Stimulated activated naive CD8-positive, alpha-beta T cell treated with anti-CD3 and anti-CD28 coated beads, Interleukin-15, Interleukin-2, amounts not matched to agents 100 U/mL and 50 U/mL, for 24 hours (primary cell): ENCODE results near the gene PLA2G15.
A peak's percentile ranks its signal among the peaks of the same experiment; 100 is the strongest.
"Not testable (repeated sequence)": the region's sequence is repeated elsewhere in the genome, so short reads cannot be mapped to it uniquely, and the experiment has no call there.

Experiments
- ATAC-seq: fragments of 150-1000 bp; cut with Tn5 transposase; one replicate; pipeline ENCODE4 v1.10.0; 2021
- DNase-seq: peaks from one replicate; pipeline ENCODE4 v3.0.0; 2021

The PLA2G15 gene

GRCh38 chr16:68279726-68280558 is 34.8 kb downstream of the PLA2G15 start:
- DNase-seq (no peak), ATAC-seq (no peak)

DNA sequence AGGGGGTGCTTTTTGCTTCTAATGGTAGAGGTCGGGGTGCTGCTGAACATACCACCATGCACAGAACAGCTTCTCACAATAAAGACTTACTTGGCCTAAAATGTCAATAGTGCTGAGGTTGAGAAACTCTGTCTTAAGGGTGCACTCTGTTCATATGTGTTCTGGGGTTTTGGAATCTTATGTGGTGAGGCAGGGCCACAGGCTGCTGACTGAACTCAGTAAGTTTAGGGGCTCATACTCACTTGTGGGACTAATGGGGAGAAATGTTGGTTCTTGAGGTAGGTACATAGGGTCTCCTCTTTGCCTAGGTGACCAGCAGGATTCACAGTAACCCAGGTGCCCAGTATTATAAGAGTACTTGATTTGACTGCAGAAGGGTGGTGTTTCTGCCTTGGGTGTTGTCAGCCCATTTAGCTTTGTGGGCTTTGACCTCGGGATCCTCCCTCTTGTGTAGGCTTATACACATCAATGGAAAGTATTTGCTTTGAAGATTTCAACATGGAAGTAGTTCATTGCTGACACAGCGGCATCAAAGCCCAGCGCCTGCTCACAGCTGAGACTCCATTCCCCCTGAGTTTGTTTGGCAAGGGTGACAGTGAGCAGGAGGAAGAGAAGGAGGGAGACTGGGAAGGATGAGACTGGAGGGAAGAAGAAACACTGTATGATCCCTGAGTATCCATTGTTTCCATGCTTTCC is 36.3 kb downstream of the PLA2G15 start:
- DNase-seq (no peak), ATAC-seq (peak; percentile 67)

DNA sequence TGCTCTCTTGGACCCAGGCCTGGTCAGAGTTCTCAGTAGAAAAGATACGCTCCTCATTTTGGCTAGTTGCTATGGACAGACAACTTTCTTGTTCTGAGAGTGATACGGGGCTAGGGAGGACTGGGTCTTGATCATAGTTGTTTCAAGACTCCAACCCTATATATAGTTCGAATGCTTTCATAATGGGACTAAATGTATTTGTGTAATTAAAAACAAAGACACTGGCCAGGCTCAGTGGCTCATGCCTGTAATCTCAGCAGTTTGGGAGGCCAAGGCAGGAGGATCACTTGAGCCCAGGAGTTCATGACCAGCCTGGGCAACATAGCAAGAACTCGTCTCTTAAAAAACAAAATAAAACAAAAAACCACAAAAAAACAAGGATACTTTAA is 36.9 kb downstream of the PLA2G15 start:
- ATAC-seq (no peak), DNase-seq (no peak)

- ATAC-seq (no peak), DNase-seq (no peak)
Measured at GRCh38 chr16:68283346-68283745, 38.2 kb downstream of the PLA2G15 start.

GRCh38 chr16:68283801-68284598 is 38.8 kb downstream of the PLA2G15 start:
- peak; percentile 44 for ATAC-seq

GRCh38 chr16:68284847-68285246 is 39.7 kb downstream of the PLA2G15 start:
- ATAC-seq, result no peak
- no peak for DNase-seq

More at GRCh38 chr16:68283801-68284598, 38.8 kb downstream of the PLA2G15 start:
- no peak for DNase-seq

DNA sequence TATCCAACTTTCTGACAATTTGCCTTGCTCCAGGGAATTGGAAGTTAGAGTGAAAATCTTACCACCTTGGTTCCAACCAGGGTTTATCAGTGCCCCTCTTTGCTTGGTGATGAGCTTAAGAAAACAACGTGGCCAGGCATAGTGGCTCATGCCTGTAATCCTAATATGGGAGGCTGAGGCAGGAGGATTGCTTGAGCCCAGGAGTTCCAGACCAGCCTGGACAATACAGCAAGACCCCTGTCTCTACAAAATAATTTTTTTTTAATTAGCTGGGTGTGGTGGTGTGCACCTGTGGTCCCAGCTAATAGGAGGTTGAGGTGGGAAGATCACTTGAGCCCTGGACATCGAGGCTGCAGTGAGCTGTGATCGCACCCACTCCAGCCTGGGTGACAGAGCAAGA is 40.5 kb downstream of the PLA2G15 start:
- DNase-seq (no peak), ATAC-seq (no peak)

GRCh38 chr16:68286153-68287074 is 41.2 kb downstream of the PLA2G15 start:
- no peak for ATAC-seq

DNA sequence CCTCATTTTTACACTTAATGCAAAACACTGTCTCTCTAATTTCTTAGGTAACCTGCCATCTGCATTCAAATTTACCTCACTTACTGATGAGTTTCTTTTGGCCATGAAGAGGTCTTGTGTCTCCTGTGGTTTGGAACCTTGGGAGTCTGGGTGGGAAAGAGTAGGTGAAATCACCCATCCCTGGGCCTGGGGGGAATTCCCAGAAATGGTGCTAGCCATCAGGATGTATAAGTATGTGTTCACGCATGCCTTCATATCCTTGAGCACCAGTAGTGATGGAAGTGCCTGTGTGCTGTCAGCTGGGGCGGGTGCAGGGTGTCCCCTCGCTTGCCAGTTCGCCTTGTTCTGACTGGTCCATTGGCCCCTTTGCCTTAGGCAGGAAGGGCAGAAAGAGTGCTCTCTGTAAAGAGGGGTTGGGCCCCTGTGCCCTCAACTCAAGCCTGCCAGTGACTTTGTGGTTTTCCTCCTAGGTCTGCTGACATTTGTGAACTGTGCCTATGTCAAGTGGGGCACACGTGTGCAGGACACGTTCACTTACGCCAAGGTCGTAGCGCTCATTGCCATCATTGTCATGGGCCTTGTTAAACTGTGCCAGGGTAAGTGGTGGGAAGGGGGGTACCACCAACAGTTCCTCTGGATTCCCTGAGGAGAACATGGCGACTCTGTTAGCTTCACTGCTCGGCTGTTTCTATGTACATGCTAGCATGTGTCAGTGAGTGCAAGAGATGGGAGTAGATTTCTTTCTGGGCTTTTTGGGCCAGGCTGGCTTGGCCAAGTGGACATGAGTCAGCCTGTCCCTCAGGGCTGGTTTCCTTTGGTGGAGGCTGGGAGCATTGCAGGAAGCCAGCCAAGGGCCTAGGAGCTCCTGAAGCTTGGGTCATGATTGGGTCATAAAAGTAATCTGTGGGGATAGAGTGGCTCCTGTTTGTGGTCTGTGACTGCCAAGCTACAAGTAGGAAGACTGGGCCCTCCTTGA is 42.4 kb downstream of the PLA2G15 start:
- peak; percentile 54 for DNase-seq
- ATAC-seq, result peak; percentile 48

More at GRCh38 chr16:68286153-68287074, 41.2 kb downstream of the PLA2G15 start:
- DNase-seq, result no peak

GRCh38 chr16:68288252-68288650 is 43.1 kb downstream of the PLA2G15 start:
- ATAC-seq, result no peak
- DNase-seq, result no peak

DNA sequence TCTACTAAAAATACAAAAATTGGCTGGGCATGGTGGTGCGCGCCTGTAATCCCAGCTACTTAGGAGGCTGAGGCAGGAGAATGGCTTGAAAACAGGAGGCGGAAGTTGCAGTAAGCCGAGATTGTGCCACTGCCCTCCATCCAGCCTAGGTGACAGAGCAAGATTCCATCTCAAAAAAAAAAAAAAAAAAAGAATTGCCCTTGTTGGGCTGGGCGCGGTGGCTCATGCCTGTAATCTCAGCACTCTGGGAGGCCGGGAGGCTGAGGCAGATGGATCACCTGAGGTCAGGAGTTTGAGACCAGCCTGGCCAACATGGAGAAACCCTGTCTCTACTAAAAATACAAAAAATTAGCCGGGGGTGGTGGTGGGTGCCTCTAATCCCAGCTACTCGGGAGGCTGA is 43.6 kb downstream of the PLA2G15 start:
- not testable (repeated sequence) for ATAC-seq, DNase-seq

DNA sequence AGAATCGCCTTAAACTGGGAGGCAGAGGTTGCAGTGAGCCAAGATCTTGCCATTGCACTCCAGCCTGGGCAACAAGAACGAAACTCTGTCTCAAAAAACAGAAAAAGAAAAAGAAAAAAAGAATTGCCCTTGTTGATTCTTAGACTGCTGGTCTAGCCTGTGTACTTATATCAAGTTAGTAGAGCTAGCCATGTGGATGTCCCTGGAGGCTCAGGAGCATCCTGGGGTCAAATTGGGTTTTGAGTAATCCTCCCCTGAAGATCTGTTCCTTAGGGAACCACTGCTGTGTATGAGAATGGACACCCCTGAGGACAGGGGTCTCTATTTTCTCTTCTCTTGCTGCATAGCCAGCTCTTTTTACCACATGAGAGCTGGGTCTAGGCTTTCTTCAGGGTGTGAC is 44.0 kb downstream of the PLA2G15 start:
- ATAC-seq, result no peak

DNA sequence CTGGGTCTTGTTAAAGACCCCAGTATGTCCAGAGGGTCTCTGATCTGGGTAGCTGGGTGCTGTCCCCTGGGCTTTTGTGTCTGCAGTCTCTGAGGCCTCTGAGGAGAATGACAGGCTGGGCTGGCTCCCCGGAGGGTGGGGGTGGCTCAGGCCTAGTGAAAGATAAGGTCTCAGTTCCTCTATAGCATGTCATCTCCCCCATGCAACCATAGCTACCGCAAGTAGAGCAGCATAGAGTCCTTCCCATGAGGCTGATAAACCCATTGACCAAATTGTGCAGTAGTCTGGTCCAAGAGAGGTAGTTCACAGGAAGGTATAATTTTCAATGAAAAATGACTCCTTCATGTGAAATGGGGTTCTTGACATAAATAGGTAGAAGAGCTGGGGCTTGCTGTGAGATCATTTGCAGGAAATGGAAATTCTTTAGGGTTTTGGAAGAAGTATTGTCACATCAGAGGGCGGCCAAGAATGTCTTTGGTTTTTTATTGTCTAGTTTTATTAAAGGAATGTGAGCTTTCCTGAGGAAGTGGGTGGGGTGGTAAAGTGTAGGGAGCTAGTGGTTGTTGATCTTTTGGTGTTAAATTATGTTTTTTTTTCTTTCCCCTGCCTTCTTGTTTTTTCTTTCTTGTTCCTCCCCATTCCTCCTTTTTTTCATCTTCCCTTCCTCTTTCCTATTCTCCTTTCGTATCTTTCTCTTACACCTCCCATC is 44.6 kb downstream of the PLA2G15 start:
- DNase-seq (peak; percentile 77), ATAC-seq (peak; percentile 88)

More for the DNA sequence above, 44.0 kb downstream of the PLA2G15 start:
- no peak for DNase-seq

DNA sequence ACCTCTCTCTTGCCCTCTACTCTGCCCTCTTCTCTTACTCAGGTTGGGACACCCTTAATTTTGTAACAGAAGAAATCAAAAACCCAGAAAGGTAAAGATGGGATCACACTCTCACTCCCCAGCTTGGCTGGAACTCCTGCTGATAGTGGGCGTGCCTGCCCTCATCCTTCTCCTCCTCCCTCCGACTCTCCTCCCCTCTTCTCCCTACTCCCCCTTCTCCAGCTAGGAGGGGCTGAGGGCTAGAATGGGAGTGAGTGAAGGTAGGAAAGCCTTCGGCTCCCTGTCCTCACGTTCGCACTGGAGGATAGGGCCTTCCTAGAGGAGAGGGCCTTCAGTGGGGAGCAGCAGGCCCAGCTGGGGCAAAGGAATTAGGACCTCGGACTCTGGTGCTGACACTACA is 45.3 kb downstream of the PLA2G15 start:
- DNase-seq, result no peak
- no peak for ATAC-seq

GRCh38 chr16:68291227-68291626 is 46.1 kb downstream of the PLA2G15 start:
- ATAC-seq, result peak; percentile 38
- DNase-seq, result no peak

DNA sequence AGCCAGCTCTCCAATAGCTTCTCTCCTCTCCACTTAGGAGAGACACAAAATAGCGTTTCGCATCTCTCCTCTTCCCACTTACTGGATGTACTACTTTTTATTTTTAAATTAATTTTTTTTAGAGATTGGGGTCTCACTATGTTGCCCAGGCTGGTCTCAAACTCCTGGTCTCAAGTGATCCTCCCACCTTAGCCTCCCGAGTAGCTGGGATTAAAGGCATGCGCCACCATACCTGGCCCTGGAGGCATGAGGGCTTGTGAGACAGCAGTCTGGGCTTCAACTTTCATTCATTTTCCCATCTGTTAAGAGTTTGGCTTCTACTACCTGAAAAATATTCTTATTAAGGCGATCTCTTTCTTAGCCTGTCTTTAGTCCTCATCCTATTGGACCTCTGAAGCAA is 47.3 kb downstream of the PLA2G15 start:
- DNase-seq (no peak), ATAC-seq (no peak)

- no peak for ATAC-seq
- DNase-seq, result no peak
Measured at GRCh38 chr16:68296291-68296690, 51.1 kb downstream of the PLA2G15 start.

DNA sequence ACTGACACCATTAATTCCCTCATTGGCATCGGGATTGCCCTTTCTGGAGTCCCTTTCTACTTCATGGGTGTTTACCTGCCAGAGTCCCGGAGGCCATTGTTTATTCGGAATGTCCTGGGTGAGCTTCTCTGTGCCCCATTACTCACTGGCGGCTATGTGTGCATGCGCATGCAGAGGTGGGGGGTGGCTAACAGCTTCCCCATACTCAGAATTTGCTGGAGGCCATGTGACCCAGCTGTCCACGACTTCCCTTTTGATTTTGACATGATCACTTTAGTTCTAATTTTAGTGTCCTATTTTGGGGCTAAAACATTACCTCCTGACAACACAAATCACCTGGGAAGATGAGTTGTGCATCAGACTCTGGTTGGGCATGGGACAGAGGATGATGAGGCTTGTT is 51.5 kb downstream of the PLA2G15 start:
- DNase-seq (no peak), ATAC-seq (no peak)

GRCh38 chr16:68297908-68298307 is 52.7 kb downstream of the PLA2G15 start:
- no peak for ATAC-seq
- DNase-seq, result no peak

- ATAC-seq, result no peak
- DNase-seq, result no peak
Measured at GRCh38 chr16:68298312-68298711, 53.1 kb downstream of the PLA2G15 start.
